Epithelial cell of esophagus (primary cell): ENCODE results near the gene TMEM86A.
"Not testable (repeated sequence)": the region's sequence is repeated elsewhere in the genome, so short reads cannot be mapped to it uniquely, and the experiment has no call there.

Experiments used
- DNase-seq: peaks from one replicate; pipeline ENCODE4 v3.0.0; 2010; ENCODE audit warnings: low read depth
- H3K4me3 ChIP-seq: 2 replicates; pipeline ENCODE4 v1.5.1; 2011; ENCODE audit warnings: mild to moderate bottlenecking, low read length, control low read depth
- CTCF ChIP-seq: IDR thresholded peaks from 2 replicates; pipeline ENCODE4 v1.5.1; 2011; ENCODE audit warnings: low read depth, mild to moderate bottlenecking, low read length, control low read depth, inconsistent platforms; ENCODE audit not compliant: insufficient read depth; ENCODE audit errors: missing control alignments

The TMEM86A gene

GRCh38 chr11:18669711-18670110 is 28.9 kb upstream of the TMEM86A start:
- no peak for TF ChIP-seq CTCF

GRCh38 chr11:18671246-18671645 is 27.3 kb upstream of the TMEM86A start:
- no peak overlapping the region for H3K4me3 ChIP-seq
- peak; percentile 30 for DNase-seq
- no peak for TF ChIP-seq CTCF

More at GRCh38 chr11:18669711-18670110, 28.9 kb upstream of the TMEM86A start:
- no peak overlapping the region for H3K4me3 ChIP-seq
- DNase-seq, result no peak

- DNase-seq, result peak; percentile 50
- not testable (repeated sequence) for H3K4me3 ChIP-seq
Observed at GRCh38 chr11:18672209-18672608, 26.4 kb upstream of the TMEM86A start.

- TF ChIP-seq CTCF, result no peak
- H3K4me3 ChIP-seq, result no peak overlapping the region
- peak; percentile 94 for DNase-seq
Observed at GRCh38 chr11:18676803-18677202, 21.8 kb upstream of the TMEM86A start.

- no peak for TF ChIP-seq CTCF
- DNase-seq, result no peak
- no peak overlapping the region for H3K4me3 ChIP-seq
Observed at GRCh38 chr11:18677560-18677959, 21.0 kb upstream of the TMEM86A start.

GRCh38 chr11:18681949-18682348 is 16.6 kb upstream of the TMEM86A start:
- DNase-seq, result peak; percentile 52
- H3K4me3 ChIP-seq, result not testable (repeated sequence)

- H3K4me3 ChIP-seq, result no peak overlapping the region
- TF ChIP-seq CTCF, result no peak
- DNase-seq, result no peak
Observed at GRCh38 chr11:18682466-18682865, 16.1 kb upstream of the TMEM86A start.

- TF ChIP-seq CTCF, result no peak
- no peak overlapping the region for H3K4me3 ChIP-seq
- DNase-seq, result no peak
Observed at GRCh38 chr11:18684267-18684666, 14.3 kb upstream of the TMEM86A start.

- DNase-seq, result not testable (repeated sequence)
Observed at GRCh38 chr11:18691467-18692140, 7.0 kb upstream of the TMEM86A start.

More at GRCh38 chr11:18691467-18692140, 7.0 kb upstream of the TMEM86A start:
- H3K4me3 ChIP-seq, result not testable (repeated sequence)
